ENCODE results near the gene DGKB.

DNA sequence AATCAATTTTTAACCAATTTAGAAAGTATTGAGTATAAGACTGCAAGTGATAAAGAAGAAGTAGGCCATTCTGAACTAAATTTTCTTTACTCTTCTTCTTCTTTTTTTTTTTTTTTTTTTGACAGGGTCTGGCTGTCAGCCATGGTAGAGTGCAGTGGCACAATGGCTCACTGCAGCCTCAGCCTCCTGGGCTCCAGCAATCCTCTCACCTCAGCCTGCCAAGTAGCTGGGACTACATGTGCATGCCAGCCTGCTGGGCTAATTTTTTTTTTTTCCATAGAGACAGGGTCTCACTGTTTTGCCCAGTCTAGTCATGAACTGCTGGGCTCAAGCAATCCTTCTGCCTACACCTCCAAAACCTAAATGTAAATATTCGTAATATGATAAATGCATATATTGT, 63.2 kb downstream of the DGKB start:
- TF ChIP-seq, protein P1, sequence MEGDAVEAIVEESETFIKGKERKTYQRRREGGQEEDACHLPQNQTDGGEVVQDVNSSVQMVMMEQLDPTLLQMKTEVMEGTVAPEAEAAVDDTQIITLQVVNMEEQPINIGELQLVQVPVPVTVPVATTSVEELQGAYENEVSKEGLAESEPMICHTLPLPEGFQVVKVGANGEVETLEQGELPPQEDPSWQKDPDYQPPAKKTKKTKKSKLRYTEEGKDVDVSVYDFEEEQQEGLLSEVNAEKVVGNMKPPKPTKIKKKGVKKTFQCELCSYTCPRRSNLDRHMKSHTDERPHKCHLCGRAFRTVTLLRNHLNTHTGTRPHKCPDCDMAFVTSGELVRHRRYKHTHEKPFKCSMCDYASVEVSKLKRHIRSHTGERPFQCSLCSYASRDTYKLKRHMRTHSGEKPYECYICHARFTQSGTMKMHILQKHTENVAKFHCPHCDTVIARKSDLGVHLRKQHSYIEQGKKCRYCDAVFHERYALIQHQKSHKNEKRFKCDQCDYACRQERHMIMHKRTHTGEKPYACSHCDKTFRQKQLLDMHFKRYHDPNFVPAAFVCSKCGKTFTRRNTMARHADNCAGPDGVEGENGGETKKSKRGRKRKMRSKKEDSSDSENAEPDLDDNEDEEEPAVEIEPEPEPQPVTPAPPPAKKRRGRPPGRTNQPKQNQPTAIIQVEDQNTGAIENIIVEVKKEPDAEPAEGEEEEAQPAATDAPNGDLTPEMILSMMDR (conservative IDR thresholded peaks at IDR 0.05 in 1 of 2, IDR thresholded peaks at IDR 0.05 in 1 of 2; ENCODE audit: extremely low read depth in 1 of 2, insufficient read depth in 1 of 2, low read depth in 1 of 2, low read length in 2 of 2): no peak
- TF ChIP-seq EZH2 (IDR thresholded peaks at IDR 0.05; ENCODE audit: borderline replicate concordance, low read length): no peak

Measured in mammary epithelial cell (primary cell).